ENCODE data around the gene RNF114. TPM values are rescaled to one million over a fixed set of nuclear protein-coding genes. Genes with fewer than 3 reads are reported as not detected.

RNF114 gene
- total RNA-seq, 1 donor from 2014 or later: 60.1 TPM

GRCh38 chr20:49909499-49910339 lies 26.5 kb upstream of the RNF114 start:
- Mint-ChIP-seq H3K36me3 (ENCODE audit: low read depth) (peaks cover 22% of the 10 kb centered on the region), H3K9me3 (no peaks in the 10 kb centered on the region), H3K4me3 (no peak overlapping the region), H3K4me1 (peaks cover 20% of the 10 kb centered on the region), H3K27me3 (no peaks in the 10 kb centered on the region), H3K27ac (no peak overlapping the region)
- DNase-seq: no peak
- intact Hi-C loops (cut with micrococcal nuclease): no loop called here

GRCh38 chr20:49910340-49910706 lies 25.9 kb upstream of the RNF114 start:
- peaks cover 19% of the 10 kb centered on the region for H3K4me1 Mint-ChIP-seq
- H3K27ac Mint-ChIP-seq: no peak overlapping the region
- H3K27me3 Mint-ChIP-seq: no peaks in the 10 kb centered on the region

GRCh38 chr20:49913399-49914047 lies 22.7 kb upstream of the RNF114 start:
- intact Hi-C loops (cut with micrococcal nuclease): loop anchor here (2.0 kb wide), 2 partner anchors 21 to 23 kb away; partner anchors contain the start of gene RNF114
- Mint-ChIP-seq H3K4me3 (peak overlapping the region; percentile 96), H3K27ac (no peak overlapping the region), H3K9me3 (no peaks in the 10 kb centered on the region), H3K36me3 (ENCODE audit: low read depth) (peaks cover under 1% of the 10 kb centered on the region), H3K27me3 (no peaks in the 10 kb centered on the region), H3K4me1 (peaks cover 23% of the 10 kb centered on the region)
- no peak for DNase-seq

More at GRCh38 chr20:49910340-49910706, 25.9 kb upstream of the RNF114 start:
- no peak for DNase-seq
- intact Hi-C loops (cut with micrococcal nuclease): no loop called here
- H3K4me3 Mint-ChIP-seq: no peak overlapping the region
- H3K9me3 Mint-ChIP-seq: no peaks in the 10 kb centered on the region
- peaks cover 16% of the 10 kb centered on the region for H3K36me3 Mint-ChIP-seq (ENCODE audit: low read depth)

GRCh38 chr20:49914310-49915117 lies 21.7 kb upstream of the RNF114 start:
- no peak for DNase-seq
- Mint-ChIP-seq H3K4me1 (peaks cover 23% of the 10 kb centered on the region), H3K4me3 (peak overlapping the region; percentile 96), H3K9me3 (no peaks in the 10 kb centered on the region), H3K36me3 (ENCODE audit: low read depth) (no peaks in the 10 kb centered on the region), H3K27ac (peak overlapping the region; percentile 100), H3K27me3 (no peaks in the 10 kb centered on the region)
- intact Hi-C loops (cut with micrococcal nuclease): loop anchor here (2.0 kb wide), 2 partner anchors 22 kb away; partner anchors contain the start of gene RNF114

GRCh38 chr20:49915118-49915379 lies 21.1 kb upstream of the RNF114 start:
- Mint-ChIP-seq H3K27ac (peak overlapping the region; percentile 100), H3K36me3 (ENCODE audit: low read depth) (no peaks in the 10 kb centered on the region), H3K27me3 (no peaks in the 10 kb centered on the region), H3K4me3 (peak overlapping the region; percentile 96), H3K9me3 (no peaks in the 10 kb centered on the region), H3K4me1 (peaks cover 23% of the 10 kb centered on the region)
- intact Hi-C loops (cut with micrococcal nuclease): loop anchor here (2.0 kb wide), 2 partner anchors 22 kb away; partner anchors contain the start of gene RNF114
- DNase-seq: no peak

GRCh38 chr20:49915380-49916145 lies 20.6 kb upstream of the RNF114 start, which contains the start of gene SPATA2:
Gene SPATA2, minus strand, starts transcription at chr20:49915529. Its CDS starts 7,039 bp downstream, at chr20:49908490.
- no peaks in the 10 kb centered on the region for H3K27me3 Mint-ChIP-seq
- peak within 1 kb of the TSS; percentile 100 for H3K27ac Mint-ChIP-seq
- H3K4me3 Mint-ChIP-seq: peak within 1 kb of the TSS; percentile 96
- intact Hi-C loops (cut with micrococcal nuclease): loop anchor here (2.0 kb wide), 2 partner anchors 21 to 23 kb away; partner anchors contain the start of gene RNF114
- peaks cover 23% of the 10 kb centered on the region for H3K4me1 Mint-ChIP-seq
- peak; percentile 97 for DNase-seq
- H3K9me3 Mint-ChIP-seq: no peaks in the 10 kb centered on the region
- no peaks in the 10 kb centered on the region for H3K36me3 Mint-ChIP-seq (ENCODE audit: low read depth)

GRCh38 chr20:49916146-49917002 lies 19.8 kb upstream of the RNF114 start:
- peak overlapping the region; percentile 100 for H3K27ac Mint-ChIP-seq
- intact Hi-C loops (cut with micrococcal nuclease): no loop called here
- H3K36me3 Mint-ChIP-seq (ENCODE audit: low read depth): no peaks in the 10 kb centered on the region
- DNase-seq: no peak
- no peaks in the 10 kb centered on the region for H3K27me3 Mint-ChIP-seq
- peak overlapping the region; percentile 96 for H3K4me3 Mint-ChIP-seq
- peaks cover 23% of the 10 kb centered on the region for H3K4me1 Mint-ChIP-seq
- H3K9me3 Mint-ChIP-seq: no peaks in the 10 kb centered on the region

- intact Hi-C loops (cut with micrococcal nuclease): no loop called here
- no peaks in the 10 kb centered on the region for H3K27me3 Mint-ChIP-seq
Observed at GRCh38 chr20:49918446-49918845, 17.8 kb upstream of the RNF114 start.

GRCh38 chr20:49919009-49919408 lies 17.2 kb upstream of the RNF114 start:
- no peak overlapping the region for H3K4me3 Mint-ChIP-seq
- H3K27ac Mint-ChIP-seq: no peak overlapping the region
- DNase-seq: no peak
- H3K27me3 Mint-ChIP-seq: no peaks in the 10 kb centered on the region
- no peaks in the 10 kb centered on the region for H3K9me3 Mint-ChIP-seq
- H3K36me3 Mint-ChIP-seq (ENCODE audit: low read depth): no peaks in the 10 kb centered on the region
- H3K4me1 Mint-ChIP-seq: peaks cover 15% of the 10 kb centered on the region
- intact Hi-C loops (cut with micrococcal nuclease): no loop called here

More at GRCh38 chr20:49918446-49918845, 17.8 kb upstream of the RNF114 start:
- H3K27ac Mint-ChIP-seq: no peak overlapping the region
- no peak for DNase-seq
- H3K4me1 Mint-ChIP-seq: peaks cover 19% of the 10 kb centered on the region
- H3K4me3 Mint-ChIP-seq: no peak overlapping the region
- no peaks in the 10 kb centered on the region for H3K9me3 Mint-ChIP-seq
- no peaks in the 10 kb centered on the region for H3K36me3 Mint-ChIP-seq (ENCODE audit: low read depth)

GRCh38 chr20:49919461-49919860 lies 16.7 kb upstream of the RNF114 start:
- H3K27me3 Mint-ChIP-seq: no peaks in the 10 kb centered on the region
- peaks cover 11% of the 10 kb centered on the region for H3K4me1 Mint-ChIP-seq
- no peaks in the 10 kb centered on the region for H3K9me3 Mint-ChIP-seq
- no peak overlapping the region for H3K4me3 Mint-ChIP-seq
- H3K36me3 Mint-ChIP-seq (ENCODE audit: low read depth): no peaks in the 10 kb centered on the region
- no peak overlapping the region for H3K27ac Mint-ChIP-seq
- DNase-seq: no peak
- intact Hi-C loops (cut with micrococcal nuclease): no loop called here

GRCh38 chr20:49924247-49924646 lies 11.9 kb upstream of the RNF114 start:
- H3K27ac Mint-ChIP-seq: no peak overlapping the region
- DNase-seq: no peak
- intact Hi-C loops (cut with micrococcal nuclease): no loop called here
- no peak overlapping the region for H3K4me3 Mint-ChIP-seq
- H3K9me3 Mint-ChIP-seq: no peaks in the 10 kb centered on the region
- H3K4me1 Mint-ChIP-seq: peaks cover 3% of the 10 kb centered on the region
- peaks cover 2% of the 10 kb centered on the region for H3K27me3 Mint-ChIP-seq
- H3K36me3 Mint-ChIP-seq (ENCODE audit: low read depth): no peaks in the 10 kb centered on the region

GRCh38 chr20:49925901-49926454 lies 10.2 kb upstream of the RNF114 start:
- intact Hi-C loops (cut with micrococcal nuclease): loop anchor here (2.0 kb wide), 1 partner anchor 591 kb away; no protein-coding TSS in a partner anchor
- no peak overlapping the region for H3K27ac Mint-ChIP-seq
- DNase-seq: no peak
- H3K36me3 Mint-ChIP-seq (ENCODE audit: low read depth): no peaks in the 10 kb centered on the region
- H3K4me3 Mint-ChIP-seq: no peak overlapping the region
- peaks cover 3% of the 10 kb centered on the region for H3K4me1 Mint-ChIP-seq
- no peaks in the 10 kb centered on the region for H3K9me3 Mint-ChIP-seq
- peaks cover 2% of the 10 kb centered on the region for H3K27me3 Mint-ChIP-seq
